Left lung (tissue), 10 donors: ENCODE data around the gene RNF166. TPM values are rescaled to one million over a fixed set of nuclear protein-coding genes. Genes with fewer than 3 reads are reported as not detected.

Experiments used
- ATAC-seq: fragments of 200-7000 bp; cut with Tn5 transposase; one replicate; pipeline ENCODE4 v1.9.1; 2020; ENCODE audit warnings: moderate library complexity
- DNase-seq, 4 donors: peaks; one replicate each; pipeline ENCODE4 v3.0.0-alpha.2; 2013 to 2020
- H3K27ac ChIP-seq, 2 donors: fragments of 200-600 bp; sonication (generic) in 1 of 2; one replicate each; pipeline versions ENCODE4 v1.5.0 to v1.8.0; 2020 to 2021
- H3K27me3 ChIP-seq, 2 donors: fragments of 200-600 bp; sonication (generic) in 1 of 2; one replicate each; pipeline versions ENCODE4 v1.5.0 to v1.8.0; 2020 to 2021
- H3K36me3 ChIP-seq, 2 donors: fragments of 200-600 bp; sonication (generic) in 1 of 2; one replicate each; pipeline versions ENCODE4 v1.5.0 to v1.8.0; 2020 to 2021
- H3K4me1 ChIP-seq, 2 donors: fragments of 200-600 bp; one replicate each; pipeline ENCODE4 v1.8.0; 2021
- H3K4me3 ChIP-seq, 2 donors: fragments of 200-600 bp; sonication (generic) in 1 of 2; one replicate each; pipeline versions ENCODE4 v1.5.0 to v1.8.0; 2020 to 2021; ENCODE audit warnings: mild to moderate bottlenecking in 1 of 2
- H3K9me3 ChIP-seq, 2 donors: fragments of 200-600 bp; sonication (generic) in 1 of 2; one replicate each; pipeline versions ENCODE4 v1.5.0 to v1.8.0; 2020 to 2021
- intact Hi-C, 2 donors: fragments of 100-400 bp; cut with DNase I; formaldehyde crosslinking; loops; one replicate each; pipeline versions ENCODE4 v1.11.2 to v1.14.2; 2022
- polyA plus RNA-seq, 6 donors: library from polyadenylated mRNA; unstranded; fragments of 120-200 nt; gene quantifications; one replicate each; pipeline ENCODE4 v1.2.1, GENCODE V29; 2013; ENCODE audit not compliant: insufficient read length in 6 of 6
- total RNA-seq, 2 donors: library from RNA; stranded (reverse); fragmentation: NEBNext Ultra II Directional; extraction: Animal tissue kit (Norgen Biotek cat#: 25700); gene quantifications; one replicate each; pipeline ENCODE4 v1.2.1, GENCODE V29; 2021
- TF ChIP-seq, protein P1 (sequence below), 2 donors: fragments of 200-600 bp; sonication (generic) in 1 of 2; IDR thresholded peaks; one replicate each; pipeline versions ENCODE4 v1.5.0 to v1.8.0; 2021; ENCODE audit warnings: antibody characterized with exemption in 2 of 2
- donor health status: DM: no; HTN: yes; CAD: no.
- donor health status: DM: no; HTN: no; CAD: no.

Gene RNF166
- total and polyA plus RNA-seq, 8 donors = 14.8 to 54.0 (median 16.7) TPM

GRCh38 chr16:88723507-88723887 lies 17.3 kb upstream of the RNF166 start:
- no peaks in the 10 kb centered on the region for H3K9me3 ChIP-seq
- peaks cover 0 to 96% of the 10 kb centered on the region in 2 donors for H3K36me3 ChIP-seq
- no peak overlapping the region for H3K27ac ChIP-seq
- intact Hi-C loops = no loop called here
- ATAC-seq (no peak), DNase-seq (no peak)
- H3K4me1 ChIP-seq = no peaks in the 10 kb centered on the region
- H3K27me3 ChIP-seq = no peaks in the 10 kb centered on the region
- TF ChIP-seq, protein P1, sequence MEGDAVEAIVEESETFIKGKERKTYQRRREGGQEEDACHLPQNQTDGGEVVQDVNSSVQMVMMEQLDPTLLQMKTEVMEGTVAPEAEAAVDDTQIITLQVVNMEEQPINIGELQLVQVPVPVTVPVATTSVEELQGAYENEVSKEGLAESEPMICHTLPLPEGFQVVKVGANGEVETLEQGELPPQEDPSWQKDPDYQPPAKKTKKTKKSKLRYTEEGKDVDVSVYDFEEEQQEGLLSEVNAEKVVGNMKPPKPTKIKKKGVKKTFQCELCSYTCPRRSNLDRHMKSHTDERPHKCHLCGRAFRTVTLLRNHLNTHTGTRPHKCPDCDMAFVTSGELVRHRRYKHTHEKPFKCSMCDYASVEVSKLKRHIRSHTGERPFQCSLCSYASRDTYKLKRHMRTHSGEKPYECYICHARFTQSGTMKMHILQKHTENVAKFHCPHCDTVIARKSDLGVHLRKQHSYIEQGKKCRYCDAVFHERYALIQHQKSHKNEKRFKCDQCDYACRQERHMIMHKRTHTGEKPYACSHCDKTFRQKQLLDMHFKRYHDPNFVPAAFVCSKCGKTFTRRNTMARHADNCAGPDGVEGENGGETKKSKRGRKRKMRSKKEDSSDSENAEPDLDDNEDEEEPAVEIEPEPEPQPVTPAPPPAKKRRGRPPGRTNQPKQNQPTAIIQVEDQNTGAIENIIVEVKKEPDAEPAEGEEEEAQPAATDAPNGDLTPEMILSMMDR (IDR thresholded peaks at IDR 0.05) = no peak
- H3K4me3 ChIP-seq = no peak overlapping the region

GRCh38 chr16:88722784-88723506 lies 16.7 kb upstream of the RNF166 start:
- H3K9me3 ChIP-seq = no peaks in the 10 kb centered on the region
- no peak overlapping the region for H3K27ac ChIP-seq
- H3K27me3 ChIP-seq = no peaks in the 10 kb centered on the region
- ATAC-seq (no peak), DNase-seq (no peak)
- H3K4me3 ChIP-seq = no peak overlapping the region
- intact Hi-C loops = no loop called here
- peaks cover 0 to 100% of the 10 kb centered on the region in 2 donors for H3K36me3 ChIP-seq
- no peaks in the 10 kb centered on the region for H3K4me1 ChIP-seq
- TF ChIP-seq, protein P1 (IDR thresholded peaks at IDR 0.05) = no peak

DNA sequence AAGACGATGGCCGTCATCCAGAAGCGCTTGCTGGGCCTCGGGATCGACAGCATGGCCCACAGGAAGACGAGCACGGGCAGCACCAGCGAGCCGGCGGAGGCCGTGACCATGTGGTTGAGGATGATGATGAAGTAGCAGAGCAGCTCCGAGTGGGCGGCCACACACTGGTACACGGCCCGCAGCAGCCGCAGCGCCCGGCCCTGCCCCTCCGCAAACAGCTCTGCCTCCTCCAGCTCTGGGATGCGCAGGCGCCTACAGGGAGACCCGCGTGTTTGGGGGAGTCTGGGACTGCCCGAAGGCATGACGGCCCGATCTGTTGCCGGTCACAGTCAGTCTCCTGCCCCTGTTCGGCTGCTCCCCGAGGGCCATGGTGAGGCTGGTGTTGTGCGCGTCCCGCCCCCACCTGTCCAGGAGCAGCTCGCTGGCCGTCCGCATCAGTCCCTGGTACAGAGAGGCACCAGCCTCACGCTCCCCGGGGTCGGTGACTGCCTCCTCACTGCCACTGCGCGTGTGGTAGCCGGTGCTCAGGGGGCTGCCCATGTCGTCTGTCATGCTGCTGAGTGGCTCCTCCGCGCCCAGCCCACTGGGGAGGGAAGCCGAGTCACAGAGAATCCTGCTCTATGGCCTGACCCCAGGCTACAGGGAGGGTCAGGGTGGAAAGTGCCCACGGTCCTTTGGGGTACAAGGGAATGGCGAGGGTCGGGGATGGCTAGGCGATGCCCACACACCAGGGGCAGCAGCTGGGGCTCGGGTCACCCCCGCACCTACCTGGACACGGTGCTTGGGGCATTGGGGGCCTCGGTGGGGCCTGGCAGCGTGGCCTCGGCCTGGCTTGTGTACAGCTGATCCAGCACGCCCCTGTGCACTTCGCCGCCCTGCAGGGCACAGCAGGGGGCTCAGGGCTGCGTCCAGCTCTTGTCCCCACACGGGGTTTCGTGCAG lies 15.9 kb upstream of the RNF166 start:
- DNase-seq (no peak), ATAC-seq (no peak)
- Histone ChIP-seq H3K4me3 (no peak overlapping the region), H3K27me3 (no peaks in the 10 kb centered on the region), H3K9me3 (no peaks in the 10 kb centered on the region), H3K36me3 (peaks cover 0 to 100% of the 10 kb centered on the region in 2 donors), H3K4me1 (no peaks in the 10 kb centered on the region), H3K27ac (no peak overlapping the region)
- intact Hi-C loops = no loop called here
- TF ChIP-seq, protein P1 (IDR thresholded peaks at IDR 0.05) = no peak

DNA sequence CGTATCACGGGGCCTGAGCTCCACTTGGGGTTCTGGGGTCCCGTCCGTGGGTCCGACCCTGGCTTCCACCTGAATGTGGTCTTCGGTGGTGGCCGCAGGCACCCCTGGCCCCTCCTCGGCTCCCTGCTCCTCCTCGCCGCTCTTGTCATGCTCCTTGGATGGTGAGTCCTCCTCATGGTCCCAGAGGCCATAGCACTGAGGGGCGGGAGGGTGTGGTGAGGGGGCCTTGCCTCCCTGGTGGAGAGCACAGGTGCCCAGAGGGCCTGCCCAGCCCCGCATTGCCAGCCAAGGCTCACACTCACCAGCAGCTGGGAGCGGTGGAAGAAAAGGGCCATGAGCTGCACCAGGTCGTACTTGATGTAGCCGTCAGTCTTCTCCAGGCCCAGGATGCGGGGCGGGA lies 15.0 kb upstream of the RNF166 start:
- Histone ChIP-seq H3K4me3 (no peak overlapping the region), H3K9me3 (no peaks in the 10 kb centered on the region), H3K27me3 (no peaks in the 10 kb centered on the region), H3K4me1 (no peaks in the 10 kb centered on the region), H3K36me3 (peaks cover 0 to 100% of the 10 kb centered on the region in 2 donors), H3K27ac (no peak overlapping the region)
- no peak for ATAC-seq
- TF ChIP-seq, protein P1 (IDR thresholded peaks at IDR 0.05) = no peak
- DNase-seq = no peak
- intact Hi-C loops = no loop called here

GRCh38 chr16:88720396-88720970 lies 14.3 kb upstream of the RNF166 start:
- TF ChIP-seq, protein P1 (IDR thresholded peaks at IDR 0.05) = no peak
- Histone ChIP-seq H3K36me3 (peaks cover 0 to 100% of the 10 kb centered on the region in 2 donors), H3K27me3 (no peaks in the 10 kb centered on the region)

More at GRCh38 chr16:88720396-88720970, 14.3 kb upstream of the RNF166 start:
- Histone ChIP-seq H3K27ac (no peak overlapping the region), H3K4me1 (no peaks in the 10 kb centered on the region), H3K9me3 (no peaks in the 10 kb centered on the region), H3K4me3 (no peak overlapping the region)
- DNase-seq (no peak), ATAC-seq (no peak)
- intact Hi-C loops = no loop called here
